Measurements from ENCODE around the gene SLC26A2.
A peak's percentile ranks its signal among the peaks of the same experiment; 100 is the strongest.
"Not testable (repeated sequence)": the region's sequence is repeated elsewhere in the genome, so short reads cannot be mapped to it uniquely, and the experiment has no call there.

The SLC26A2 gene

GRCh38 chr5:150006318-150006717 is 45.8 kb downstream of the SLC26A2 start:
- no peak for DNase-seq

GRCh38 chr5:150007050-150007449 is 46.5 kb downstream of the SLC26A2 start:
- DNase-seq: no peak

- DNase-seq: no peak
These were observed 49.3 kb downstream of the SLC26A2 start for GRCh38 chr5:150009671-150010387.

- no peak for DNase-seq
These were observed 53.4 kb downstream of the SLC26A2 start for GRCh38 chr5:150013931-150014330.

GRCh38 chr5:150014456-150014855 is 53.9 kb downstream of the SLC26A2 start:
- no peak for DNase-seq

- DNase-seq: no peak
These were observed 54.9 kb downstream of the SLC26A2 start for GRCh38 chr5:150015415-150015814.

- DNase-seq: no peak
These were observed 56.0 kb downstream of the SLC26A2 start for GRCh38 chr5:150016537-150016936.

- peak in 1 of 2 experiments; percentile 13 for DNase-seq
These were observed 56.9 kb downstream of the SLC26A2 start for GRCh38 chr5:150017226-150018005.

- DNase-seq: no peak
These were observed 59.7 kb downstream of the SLC26A2 start for GRCh38 chr5:150020249-150020648.

- no peak for DNase-seq
These were observed 61.1 kb downstream of the SLC26A2 start for GRCh38 chr5:150021491-150022157.

GRCh38 chr5:150022158-150022531 is 61.6 kb downstream of the SLC26A2 start:
- DNase-seq: no peak

- DNase-seq: no peak
These were observed 62.1 kb downstream of the SLC26A2 start for GRCh38 chr5:150022681-150023080.

GRCh38 chr5:150023136-150023535 is 62.6 kb downstream of the SLC26A2 start:
- DNase-seq: no peak

- DNase-seq: no peak
These were observed 63.9 kb downstream of the SLC26A2 start for GRCh38 chr5:150024346-150024984.

- no peak for DNase-seq
These were observed 66.2 kb downstream of the SLC26A2 start for GRCh38 chr5:150026682-150027172.

- not testable (repeated sequence) for DNase-seq
These were observed 67.5 kb downstream of the SLC26A2 start for GRCh38 chr5:150028047-150028446.

GRCh38 chr5:150033334-150033733 is 72.8 kb downstream of the SLC26A2 start:
- DNase-seq: no peak

- DNase-seq: no peak
These were observed 74.1 kb downstream of the SLC26A2 start for GRCh38 chr5:150034662-150035061.

- DNase-seq: no peak
These were observed 74.8 kb downstream of the SLC26A2 start for GRCh38 chr5:150035139-150035895.

- no peak for DNase-seq
These were observed 76.0 kb downstream of the SLC26A2 start for GRCh38 chr5:150036513-150036912.
